Neural crest cell (in vitro differentiated cells): ENCODE measurements around the gene EIF3J. TPM values are rescaled to one million over a fixed set of nuclear protein-coding genes. Genes with fewer than 3 reads are reported as not detected.

Experiments
- DNase-seq: peaks from one replicate; pipeline ENCODE4 v3.0.0; 2021; ENCODE audit warnings: low read depth, mixed read lengths, low spot score
- H3K27ac Mint-ChIP-seq: one replicate; pipeline ENCODE4 v1.8.0; 2021; ENCODE audit warnings: mild to moderate bottlenecking, mixed read lengths; ENCODE audit not compliant: unreplicated experiment
- H3K27me3 Mint-ChIP-seq: 2 replicates; pipeline ENCODE4 v1.8.0; 2021; ENCODE audit warnings: low read depth, mild to moderate bottlenecking, mixed read lengths
- H3K36me3 Mint-ChIP-seq: 2 replicates; pipeline ENCODE4 v1.8.0; 2021; ENCODE audit warnings: low read depth, mild to moderate bottlenecking, mixed read lengths
- H3K4me1 Mint-ChIP-seq: 2 replicates; pipeline ENCODE4 v1.8.0; 2021; ENCODE audit warnings: mixed read lengths
- H3K4me3 Mint-ChIP-seq: one replicate; pipeline ENCODE4 v1.8.0; 2021; ENCODE audit warnings: mild to moderate bottlenecking, mixed read lengths
- H3K9me3 Mint-ChIP-seq: 2 replicates; pipeline ENCODE4 v1.8.0; 2021; ENCODE audit warnings: mixed read lengths
- CTCF ChIP-seq: fragments of 200-600 bp; sonication (generic); conservative IDR thresholded peaks from 2 replicates; pipeline ENCODE4 v1.5.0; 2021; ENCODE audit warnings: antibody characterized with exemption, mild to moderate bottlenecking
- total RNA-seq: library from RNA; stranded (reverse); gene quantifications from 2 replicates; pipeline ENCODE4 v1.2.1, GENCODE V29; 2021

Gene EIF3J
- total RNA-seq, 1 donor from 2014 or later, result 128 TPM

DNA sequence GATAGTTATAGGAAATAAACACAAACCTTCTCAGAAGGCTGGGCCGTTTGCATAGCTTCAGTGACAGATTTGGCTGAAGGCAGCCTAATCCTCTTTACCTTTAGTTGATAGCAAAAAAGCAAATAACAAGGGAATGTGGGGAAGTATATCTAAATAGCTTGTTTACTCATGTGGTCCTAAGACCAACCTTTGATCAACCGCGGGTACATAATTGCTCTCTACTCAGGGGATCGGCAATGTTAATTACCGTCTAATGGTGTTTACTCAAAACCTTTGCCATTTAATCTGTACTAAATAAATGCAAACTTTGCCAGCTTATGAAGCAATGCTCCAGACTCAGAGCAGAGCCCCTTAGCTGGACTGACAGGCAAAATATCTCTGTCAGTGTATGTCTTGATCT lies 51.6 kb downstream of the EIF3J start:
- peaks cover 15% of the 10 kb centered on the region for H3K36me3 Mint-ChIP-seq
- no peak for DNase-seq
- no peak overlapping the region for H3K4me3 Mint-ChIP-seq
- H3K27me3 Mint-ChIP-seq, result no peaks in the 10 kb centered on the region
- H3K9me3 Mint-ChIP-seq, result no peaks in the 10 kb centered on the region
- H3K27ac Mint-ChIP-seq, result no peak overlapping the region
- no peaks in the 10 kb centered on the region for H3K4me1 Mint-ChIP-seq
- no peak for TF ChIP-seq CTCF

- Mint-ChIP-seq H3K27me3 (no peaks in the 10 kb centered on the region), H3K36me3 (peaks cover 9% of the 10 kb centered on the region), H3K27ac (no peak overlapping the region), H3K4me1 (no peaks in the 10 kb centered on the region), H3K4me3 (no peak overlapping the region), H3K9me3 (no peaks in the 10 kb centered on the region)
- no peak for DNase-seq
- no peak for TF ChIP-seq CTCF
Measured at GRCh38 chr15:44591326-44591725, 54.4 kb downstream of the EIF3J start.

- Mint-ChIP-seq H3K4me1 (no peaks in the 10 kb centered on the region), H3K36me3 (peaks cover 6% of the 10 kb centered on the region), H3K27me3 (no peaks in the 10 kb centered on the region)
Measured at GRCh38 chr15:44593042-44593736, 56.2 kb downstream of the EIF3J start.

GRCh38 chr15:44595246-44595645 lies 58.3 kb downstream of the EIF3J start:
- DNase-seq, result no peak
- Mint-ChIP-seq H3K9me3 (no peaks in the 10 kb centered on the region), H3K27ac (no peak overlapping the region), H3K27me3 (no peaks in the 10 kb centered on the region), H3K4me3 (no peak overlapping the region), H3K4me1 (no peaks in the 10 kb centered on the region), H3K36me3 (peaks cover 6% of the 10 kb centered on the region)
- no peak for TF ChIP-seq CTCF

More at GRCh38 chr15:44593042-44593736, 56.2 kb downstream of the EIF3J start:
- DNase-seq, result no peak
- peak; percentile 57 for TF ChIP-seq CTCF
- Mint-ChIP-seq H3K9me3 (no peaks in the 10 kb centered on the region), H3K27ac (peak overlapping the region; percentile 35), H3K4me3 (no peak overlapping the region)

DNA sequence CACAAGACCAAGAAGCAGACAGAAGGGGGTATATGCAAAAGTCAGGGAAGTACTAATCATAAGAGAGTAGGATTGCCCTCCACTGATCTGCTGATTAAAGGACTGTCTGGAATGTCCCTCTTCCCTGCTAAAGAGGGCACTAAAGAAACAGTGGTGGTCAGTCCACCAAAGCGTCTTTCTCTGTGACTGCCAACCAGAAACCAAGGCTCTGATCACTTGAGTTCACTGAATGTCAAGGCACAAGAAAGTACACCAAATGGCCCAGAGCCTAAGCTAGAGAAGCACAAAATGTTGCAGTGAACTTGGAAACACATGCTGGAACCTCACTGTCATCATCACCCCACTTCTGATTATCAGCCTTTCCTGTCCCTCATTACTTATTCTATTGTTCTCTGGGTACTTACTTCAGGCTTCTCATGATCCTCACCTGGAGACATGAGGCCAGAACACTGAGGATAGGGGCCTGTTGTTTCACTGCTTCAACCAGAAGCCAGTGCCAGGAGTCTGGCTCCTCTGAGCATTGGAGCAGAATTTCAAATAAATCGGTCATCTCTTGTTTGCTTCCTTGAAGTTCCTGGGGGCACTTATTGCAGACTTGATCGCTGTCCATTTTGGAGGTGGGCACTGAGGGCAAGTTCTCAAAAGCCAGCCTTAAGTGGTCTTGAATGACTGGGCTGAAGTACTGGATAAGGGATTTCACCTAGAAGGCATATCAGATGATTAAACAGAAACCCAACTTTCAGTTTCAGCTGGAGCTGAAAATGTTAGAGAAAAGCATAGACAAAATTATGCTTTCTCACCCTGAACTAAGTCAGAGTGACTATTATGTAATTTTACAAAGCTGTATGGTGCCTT lies 58.9 kb downstream of the EIF3J start:
- peaks cover 6% of the 10 kb centered on the region for H3K36me3 Mint-ChIP-seq
- no peaks in the 10 kb centered on the region for H3K4me1 Mint-ChIP-seq
- no peaks in the 10 kb centered on the region for H3K27me3 Mint-ChIP-seq
- H3K9me3 Mint-ChIP-seq, result no peaks in the 10 kb centered on the region
- TF ChIP-seq CTCF, result no peak
- DNase-seq, result no peak
- no peak overlapping the region for H3K4me3 Mint-ChIP-seq
- H3K27ac Mint-ChIP-seq, result no peak overlapping the region
